Gastrocnemius medialis (tissue), 4 donors: ENCODE data around the gene RAB44.

Experiments
- CTCF ChIP-seq, 5 experiments: fragments of 450-650 bp in 3 of 5; fragments of 200-600 bp in 2 of 5; sonication (generic) in 2 of 5; IDR thresholded peaks in 4 of 5; conservative IDR thresholded peaks in 1 of 5; 1 replicate in 4 of 5; 2 replicates in 1 of 5; pipeline ENCODE4 v1.5.1; 2016 to 2019; ENCODE audit warnings: antibody characterized with exemption in 5 of 5, mild to moderate bottlenecking in 3 of 5, moderate library complexity in 3 of 5
- POLR2A ChIP-seq, 2 donors: fragments of 450-650 bp; IDR thresholded peaks; one replicate each; pipeline ENCODE4 v1.6.1; 2017; ENCODE audit warnings: antibody characterized with exemption in 2 of 2, mild to moderate bottlenecking in 2 of 2, moderate library complexity in 2 of 2

- TF ChIP-seq CTCF (IDR thresholded peaks at IDR 0.05 in 4 of 5, conservative IDR thresholded peaks at IDR 0.05 in 1 of 5) (no peak), POLR2A (IDR thresholded peaks at IDR 0.05) (no peak)
Measured at GRCh38 chr6:36701401-36701991, 3.9 kb downstream of the RAB44 start.
